Measurements from ENCODE around the gene LRMDA. TPM values are rescaled to one million over a fixed set of nuclear protein-coding genes. Genes with fewer than 3 reads are reported as not detected.

LRMDA gene
- total RNA-seq, 1 donor from 2014 or later = 0.96 TPM

GRCh38 chr10:76178532-76179292 is 747.3 kb downstream of the LRMDA start:
- intact Hi-C loops (cut with DNase I) = no loop called here
- Histone ChIP-seq H3K4me3 (no peak overlapping the region), H3K4me1 (peaks cover 0 to 16% of the 10 kb centered on the region in 2 donors), H3K9me3 (no peaks in the 10 kb centered on the region), H3K27ac (no peak overlapping the region), H3K36me3 (no peaks in the 10 kb centered on the region), H3K27me3 (no peaks in the 10 kb centered on the region)
- DNase-seq (ENCODE audit: low spot score in 2 of 2) = no peak
- no peak for TF ChIP-seq CTCF (IDR thresholded peaks at IDR 0.05)

GRCh38 chr10:76179806-76180205 is 748.4 kb downstream of the LRMDA start:
- intact Hi-C loops (cut with DNase I) = no loop called here

GRCh38 chr10:76184647-76185046 is 753.2 kb downstream of the LRMDA start:
- H3K27me3 ChIP-seq = no peaks in the 10 kb centered on the region
- no peak overlapping the region for H3K4me3 ChIP-seq
- H3K27ac ChIP-seq = no peak overlapping the region
- peaks cover 0 to 19% of the 10 kb centered on the region in 2 donors for H3K4me1 ChIP-seq
- no peak for DNase-seq (ENCODE audit: low spot score in 2 of 2)
- intact Hi-C loops (cut with DNase I) = no loop called here
- no peaks in the 10 kb centered on the region for H3K36me3 ChIP-seq
- TF ChIP-seq CTCF (IDR thresholded peaks at IDR 0.05) = no peak
- no peaks in the 10 kb centered on the region for H3K9me3 ChIP-seq

More at GRCh38 chr10:76179806-76180205, 748.4 kb downstream of the LRMDA start:
- Histone ChIP-seq H3K4me1 (peaks cover 0 to 16% of the 10 kb centered on the region in 2 donors), H3K9me3 (no peaks in the 10 kb centered on the region), H3K4me3 (no peak overlapping the region), H3K27ac (no peak overlapping the region), H3K36me3 (no peaks in the 10 kb centered on the region), H3K27me3 (no peaks in the 10 kb centered on the region)
- no peak for TF ChIP-seq CTCF (IDR thresholded peaks at IDR 0.05)
- no peak for DNase-seq (ENCODE audit: low spot score in 2 of 2)

GRCh38 chr10:76185471-76186301 is 754.3 kb downstream of the LRMDA start:
- intact Hi-C loops (cut with DNase I) = no loop called here
- H3K9me3 ChIP-seq = no peaks in the 10 kb centered on the region
- TF ChIP-seq CTCF (IDR thresholded peaks at IDR 0.05) = no peak
- no peak for DNase-seq (ENCODE audit: low spot score in 2 of 2)
- peak overlapping the region; percentile 20 to 30 for H3K27ac ChIP-seq
- H3K4me3 ChIP-seq = no peak overlapping the region
- H3K36me3 ChIP-seq = no peaks in the 10 kb centered on the region
- no peaks in the 10 kb centered on the region for H3K27me3 ChIP-seq
- H3K4me1 ChIP-seq = peaks cover 0 to 19% of the 10 kb centered on the region in 2 donors

GRCh38 chr10:76188216-76188615 is 756.8 kb downstream of the LRMDA start:
- intact Hi-C loops (cut with DNase I) = no loop called here
- TF ChIP-seq CTCF (IDR thresholded peaks at IDR 0.05) = no peak
- Histone ChIP-seq H3K36me3 (no peaks in the 10 kb centered on the region), H3K27me3 (no peaks in the 10 kb centered on the region), H3K4me3 (no peak overlapping the region), H3K27ac (no peak overlapping the region), H3K9me3 (no peaks in the 10 kb centered on the region), H3K4me1 (peaks cover 0 to 3% of the 10 kb centered on the region in 2 donors)
- no peak for DNase-seq (ENCODE audit: low spot score in 2 of 2)

Measured in ascending aorta (tissue), 2 donors.